Activated CD8-positive, alpha-beta memory T cell treated with anti-CD3 and anti-CD28 coated beads, Interleukin-2, amount 10 ng/mL, durations not matched to agents 7 days and 5 days (primary cell): ENCODE results near the gene PFKP. TPM values are rescaled to one million over a fixed set of nuclear protein-coding genes. Genes with fewer than 3 reads are reported as not detected.

ENCODE experiments used
- ATAC-seq: fragments of 150-1000 bp; cut with Tn5 transposase; one replicate; pipeline ENCODE4 v1.10.0; 2021; ENCODE audit warnings: moderate library complexity
- CTCF ChIA-PET: fragments of 350-600 bp; sonication (Branson Sonifier 250); formaldehyde crosslinking; loops from one replicate; lab custom pipeline; 2021; ENCODE audit warnings: antibody characterized with exemption; lab: Charles Lee
- DNase-seq: peaks from one replicate; pipeline ENCODE4 v3.0.0-alpha.2; 2020
- H3K27ac Mint-ChIP-seq: one replicate; pipeline ENCODE4 v1.8.0; 2021; ENCODE audit warnings: mild to moderate bottlenecking, mixed read lengths
- H3K27me3 Mint-ChIP-seq: one replicate; pipeline ENCODE4 v1.8.0; 2021; ENCODE audit warnings: mixed read lengths
- H3K36me3 Mint-ChIP-seq: one replicate; pipeline ENCODE4 v1.8.0; 2021; ENCODE audit warnings: mild to moderate bottlenecking, mixed read lengths
- H3K4me1 Mint-ChIP-seq: one replicate; pipeline ENCODE4 v1.8.0; 2021; ENCODE audit warnings: mixed read lengths
- H3K4me3 Mint-ChIP-seq: one replicate; pipeline ENCODE4 v1.8.0; 2021; ENCODE audit warnings: mild to moderate bottlenecking, moderate library complexity, mixed read lengths
- H3K9me3 Mint-ChIP-seq: one replicate; pipeline ENCODE4 v1.8.0; 2022; ENCODE audit warnings: low read depth, mixed read lengths
- total RNA-seq, 2 experiments: library from RNA; stranded (reverse); gene quantifications; one replicate each; pipeline ENCODE4 v1.2.3, GENCODE V29; 2021

Gene PFKP
- total RNA-seq, 2 experiments from 2014 or later = 230 to 262 TPM

DNA sequence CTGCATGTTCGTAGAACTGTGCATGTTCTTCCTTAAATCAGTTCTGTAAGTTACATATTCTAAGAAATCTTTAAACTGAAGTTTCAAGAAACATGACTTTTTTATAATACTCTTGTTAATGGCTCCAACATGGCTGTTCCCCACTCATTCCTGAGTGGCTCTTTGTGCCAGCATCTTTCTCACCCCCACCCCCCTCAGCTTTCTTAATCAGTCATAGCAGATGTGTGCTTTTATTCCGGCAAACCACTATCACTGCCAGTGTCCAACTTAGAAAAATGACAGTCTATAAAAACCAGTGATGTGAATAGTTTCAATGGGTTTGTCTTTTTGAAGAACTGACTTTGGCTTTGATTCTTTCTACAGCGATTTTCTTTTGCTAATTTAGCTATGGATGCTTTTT is 67.7 kb downstream of the PFKP start:
- no peaks in the 10 kb centered on the region for H3K27me3 Mint-ChIP-seq
- CTCF ChIA-PET = no interaction called here
- H3K36me3 Mint-ChIP-seq = peaks cover 57% of the 10 kb centered on the region

DNA sequence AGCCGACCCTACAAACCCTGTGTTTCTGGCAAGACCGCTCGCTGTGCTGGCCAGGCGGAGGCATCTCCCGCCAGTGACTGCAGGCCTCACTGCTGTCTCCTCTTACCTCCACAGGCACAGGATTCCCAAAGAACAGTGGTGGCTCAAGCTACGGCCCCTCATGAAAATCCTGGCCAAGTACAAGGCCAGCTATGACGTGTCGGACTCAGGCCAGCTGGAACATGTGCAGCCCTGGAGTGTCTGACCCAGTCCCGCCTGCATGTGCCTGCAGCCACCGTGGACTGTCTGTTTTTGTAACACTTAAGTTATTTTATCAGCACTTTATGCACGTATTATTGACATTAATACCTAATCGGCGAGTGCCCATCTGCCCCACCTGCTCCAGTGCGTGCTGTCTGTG is 69.0 kb downstream of the PFKP start:
- Mint-ChIP-seq H3K27ac (no peak overlapping the region), H3K27me3 (no peaks in the 10 kb centered on the region), H3K4me3 (no peak overlapping the region), H3K36me3 (peaks cover 57% of the 10 kb centered on the region), H3K9me3 (no peaks in the 10 kb centered on the region), H3K4me1 (peaks cover 2% of the 10 kb centered on the region)
- CTCF ChIA-PET = interaction anchor here (0.6 kb wide), 1 partner anchor 15 kb away, joined by 3 read pairs; no protein-coding TSS in a partner anchor
- ATAC-seq (no peak), DNase-seq (no peak)

More for the DNA sequence above, 67.7 kb downstream of the PFKP start:
- no peak for DNase-seq
- Mint-ChIP-seq H3K4me1 (peaks cover 2% of the 10 kb centered on the region), H3K4me3 (no peak overlapping the region), H3K27ac (no peak overlapping the region), H3K9me3 (no peaks in the 10 kb centered on the region)
- ATAC-seq = no peak

DNA sequence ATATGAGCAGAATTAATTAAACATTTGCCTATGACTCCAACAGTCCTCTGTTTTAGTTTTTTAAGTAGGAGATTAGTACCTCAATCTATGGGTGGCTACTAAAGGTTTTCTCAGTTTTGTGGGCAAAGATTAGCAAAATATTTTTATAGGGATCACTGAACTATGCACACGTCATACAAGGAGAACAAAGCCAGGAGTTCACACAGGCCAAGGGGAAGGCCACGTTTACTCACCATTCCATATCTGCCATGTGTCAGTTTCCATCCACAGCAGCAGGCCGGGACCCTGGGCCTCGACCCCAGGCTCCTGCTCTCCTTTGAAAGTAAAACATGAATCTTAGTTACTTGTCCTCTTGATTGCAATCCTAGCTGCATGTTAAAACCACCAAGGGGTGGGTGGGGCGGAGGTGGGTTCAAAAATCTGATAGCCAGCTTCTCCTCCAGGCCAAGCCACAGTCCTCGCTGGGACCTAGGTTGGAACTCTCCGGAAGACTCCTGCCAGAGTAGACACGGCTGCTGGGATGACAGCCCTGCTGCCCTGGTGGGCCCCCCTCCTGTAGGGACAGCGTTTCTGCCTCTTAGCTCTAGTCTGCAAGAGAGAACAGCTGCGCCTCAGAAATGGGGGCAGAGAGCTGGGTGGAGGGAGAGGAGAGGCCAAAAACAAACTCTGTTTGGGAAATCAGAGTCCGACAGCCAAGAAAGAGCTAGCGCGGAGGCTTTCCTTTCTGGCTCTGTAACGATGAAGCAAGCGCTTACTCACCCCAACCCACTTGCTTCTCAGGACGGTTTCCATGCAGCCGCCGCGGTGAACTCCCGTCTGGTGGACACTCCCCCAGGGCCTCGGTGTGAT is 69.6 kb downstream of the PFKP start:
- Mint-ChIP-seq H3K9me3 (no peaks in the 10 kb centered on the region), H3K36me3 (peaks cover 55% of the 10 kb centered on the region), H3K4me1 (peaks cover 2% of the 10 kb centered on the region), H3K4me3 (no peak overlapping the region), H3K27ac (no peak overlapping the region), H3K27me3 (no peaks in the 10 kb centered on the region)
- CTCF ChIA-PET = interaction anchor here (0.6 kb wide), 1 partner anchor 16 kb away, joined by 3 read pairs; no protein-coding TSS in a partner anchor
- ATAC-seq = no peak
- DNase-seq = no peak

DNA sequence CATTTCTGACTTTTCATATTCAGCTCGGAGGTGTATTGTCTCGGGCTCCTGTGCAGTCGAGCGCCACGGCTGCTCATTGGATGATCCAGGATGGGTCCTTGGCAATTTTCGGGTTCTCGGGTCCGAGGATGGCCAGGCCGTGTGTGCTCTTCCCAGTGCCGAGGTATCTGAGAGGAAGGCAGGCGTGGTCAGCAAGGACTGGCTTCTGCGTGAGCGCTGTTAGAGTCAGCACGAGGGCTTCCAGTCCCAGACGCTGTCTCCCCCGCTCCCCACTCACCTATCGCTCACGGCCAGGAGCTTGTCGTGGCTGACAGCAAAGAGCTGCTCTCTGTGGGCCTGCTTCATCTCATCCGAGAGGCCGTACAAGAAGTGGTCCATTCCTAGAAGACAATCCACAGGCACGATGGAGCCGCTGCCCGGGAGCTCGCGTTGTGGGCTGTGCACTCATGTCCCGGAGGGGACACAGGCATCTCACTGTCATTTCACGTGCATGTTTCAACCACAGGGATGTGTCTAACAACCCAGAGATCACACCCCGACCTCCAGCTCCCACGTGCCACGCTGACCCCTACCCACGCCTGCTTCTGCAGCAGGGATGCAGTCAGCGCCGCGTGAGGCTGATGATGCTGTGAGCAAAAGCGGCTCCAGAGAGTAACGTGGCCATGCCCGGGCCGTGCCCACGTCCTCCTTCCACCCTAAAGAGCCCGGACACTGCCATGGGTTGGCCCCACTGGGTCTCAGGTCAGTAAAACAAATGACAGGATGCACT is 70.8 kb downstream of the PFKP start:
- H3K4me1 Mint-ChIP-seq = no peaks in the 10 kb centered on the region
- no peak for DNase-seq
- no peak overlapping the region for H3K27ac Mint-ChIP-seq
- ATAC-seq = no peak
- CTCF ChIA-PET = no interaction called here
- no peak overlapping the region for H3K4me3 Mint-ChIP-seq
- H3K27me3 Mint-ChIP-seq = no peaks in the 10 kb centered on the region
- H3K36me3 Mint-ChIP-seq = peaks cover 50% of the 10 kb centered on the region
- no peaks in the 10 kb centered on the region for H3K9me3 Mint-ChIP-seq

DNA sequence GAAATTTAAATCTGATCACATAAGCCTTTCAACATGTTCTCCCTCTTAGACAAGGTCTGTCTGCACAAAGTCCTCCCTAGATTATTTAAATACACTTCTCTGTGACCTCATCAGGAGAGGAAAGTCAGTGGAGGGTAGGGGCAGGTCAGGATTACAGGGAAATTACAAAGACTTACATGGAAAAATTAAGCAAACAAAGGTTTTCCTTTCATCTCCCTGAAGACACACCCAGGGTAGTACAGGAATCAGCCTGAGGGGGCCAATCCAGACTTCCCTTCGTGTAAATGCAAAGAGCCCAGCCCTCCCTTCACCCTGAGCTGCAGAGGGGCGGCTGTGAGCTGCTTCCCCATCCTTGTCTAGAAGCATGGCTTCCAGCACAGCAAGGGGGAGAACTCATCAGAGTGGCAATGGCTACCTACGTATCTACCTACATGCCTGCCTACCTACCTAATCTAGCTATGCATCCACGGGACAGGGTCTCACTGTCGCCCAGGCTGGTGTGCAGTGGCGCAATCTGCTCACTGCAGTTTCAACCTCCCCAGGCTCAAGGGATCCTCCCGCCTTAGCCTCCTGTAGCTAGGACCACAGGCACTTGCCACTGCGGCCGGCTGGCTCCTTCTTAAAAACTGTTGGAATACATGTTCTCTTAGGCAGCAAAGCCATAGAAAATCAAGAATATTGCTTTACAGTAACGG is 72.0 kb downstream of the PFKP start:
- Mint-ChIP-seq H3K27ac (no peak overlapping the region), H3K9me3 (no peaks in the 10 kb centered on the region), H3K27me3 (no peaks in the 10 kb centered on the region), H3K36me3 (peaks cover 54% of the 10 kb centered on the region), H3K4me3 (no peak overlapping the region), H3K4me1 (no peaks in the 10 kb centered on the region)
- DNase-seq (no peak), ATAC-seq (no peak)
- CTCF ChIA-PET = no interaction called here

DNA sequence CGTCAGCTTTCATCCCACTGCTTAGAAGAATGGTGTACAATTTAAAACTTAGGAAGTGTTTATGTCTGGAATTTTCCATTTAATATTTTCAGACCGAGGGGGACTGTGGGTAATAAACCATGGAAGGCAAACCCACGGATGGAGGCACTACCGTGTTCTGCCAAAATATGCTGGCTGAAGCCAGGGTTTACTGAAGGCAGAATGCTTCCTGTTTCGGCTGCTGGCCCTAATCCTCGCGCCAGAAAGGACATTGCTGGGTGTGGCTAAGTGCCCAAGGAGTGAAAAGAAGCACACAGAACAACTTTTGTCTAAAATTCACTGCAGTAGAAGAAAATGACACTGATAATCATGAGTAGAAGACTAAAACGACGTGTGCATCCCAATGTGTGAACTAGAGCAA is 72.9 kb downstream of the PFKP start:
- CTCF ChIA-PET = no interaction called here
- Mint-ChIP-seq H3K9me3 (no peaks in the 10 kb centered on the region), H3K4me3 (no peak overlapping the region), H3K36me3 (peaks cover 51% of the 10 kb centered on the region), H3K27me3 (no peaks in the 10 kb centered on the region), H3K4me1 (no peaks in the 10 kb centered on the region), H3K27ac (no peak overlapping the region)
- ATAC-seq = no peak
- no peak for DNase-seq

DNA sequence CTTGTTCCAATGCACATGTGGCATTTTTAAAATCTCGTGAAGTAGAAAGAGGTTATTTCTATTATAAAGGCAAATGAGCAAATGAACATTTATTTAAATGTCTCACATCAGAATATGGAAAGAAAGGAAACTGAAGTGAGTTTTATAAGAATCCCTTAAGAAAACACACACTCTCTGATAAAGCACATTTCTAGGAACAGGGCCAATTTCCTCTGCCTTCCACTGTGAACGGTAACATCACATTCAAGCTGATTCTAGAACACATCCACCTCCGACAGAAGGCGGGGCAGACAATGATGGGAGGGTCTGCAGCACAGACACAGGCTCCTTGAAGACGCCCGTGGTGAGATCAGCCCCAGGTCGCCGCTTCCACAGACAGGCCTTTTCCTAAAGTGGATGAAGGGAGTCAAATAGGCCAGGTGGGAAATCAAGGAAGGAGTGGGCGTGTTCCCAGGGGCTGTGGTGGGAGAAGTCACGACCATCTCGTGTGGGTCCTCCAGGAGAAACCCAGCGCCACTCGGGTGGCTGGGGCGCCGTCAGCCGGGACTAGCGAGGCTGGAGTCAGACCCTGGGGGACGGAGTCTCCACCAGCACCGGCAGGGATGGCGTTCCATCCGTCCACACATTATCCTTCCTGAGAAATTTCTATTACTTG is 74.1 kb downstream of the PFKP start:
- Mint-ChIP-seq H3K9me3 (no peaks in the 10 kb centered on the region), H3K4me3 (no peak overlapping the region), H3K36me3 (peaks cover 51% of the 10 kb centered on the region), H3K27me3 (no peaks in the 10 kb centered on the region), H3K4me1 (no peaks in the 10 kb centered on the region), H3K27ac (no peak overlapping the region)
- DNase-seq (no peak), ATAC-seq (no peak)
- CTCF ChIA-PET = no interaction called here

DNA sequence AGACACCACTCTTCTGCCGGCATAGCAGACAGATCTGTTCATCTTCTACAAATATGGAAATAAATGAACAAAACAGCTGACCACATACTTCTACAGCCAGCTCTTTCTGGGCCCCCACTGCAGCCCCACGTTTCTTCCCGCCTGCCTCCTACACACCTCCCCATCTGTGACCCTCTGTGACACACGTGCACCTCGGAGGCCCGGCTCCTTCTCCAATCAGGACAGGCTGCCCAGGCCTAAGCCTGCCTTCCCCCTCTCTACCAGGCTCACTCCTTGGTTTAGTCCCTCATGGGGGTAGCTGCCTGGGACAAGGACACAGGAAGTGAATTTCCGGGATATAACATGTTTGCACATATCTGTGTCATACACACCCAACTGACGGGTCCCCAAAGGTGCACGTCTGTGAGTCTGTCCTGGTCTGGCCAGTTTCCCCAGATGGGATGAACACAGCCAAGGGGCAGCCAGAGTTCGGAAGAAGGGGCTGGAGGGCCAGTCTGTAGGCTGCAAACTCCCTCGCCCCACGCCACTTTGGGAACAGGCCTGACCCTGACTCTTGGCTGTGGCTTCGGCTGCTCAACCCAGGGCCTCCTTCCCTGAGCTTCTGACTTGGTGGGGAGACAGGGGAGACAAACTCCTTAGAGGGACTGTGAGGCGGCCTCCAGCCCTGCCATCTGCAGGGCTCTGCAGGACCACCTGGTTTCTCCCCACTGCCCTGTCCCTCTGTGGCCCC is 75.0 kb downstream of the PFKP start:
- Mint-ChIP-seq H3K27me3 (no peaks in the 10 kb centered on the region), H3K4me3 (no peak overlapping the region), H3K4me1 (no peaks in the 10 kb centered on the region), H3K36me3 (peaks cover 49% of the 10 kb centered on the region), H3K9me3 (no peaks in the 10 kb centered on the region), H3K27ac (peak overlapping the region; percentile 31)
- no peak for DNase-seq
- CTCF ChIA-PET = no interaction called here
- ATAC-seq = no peak

DNA sequence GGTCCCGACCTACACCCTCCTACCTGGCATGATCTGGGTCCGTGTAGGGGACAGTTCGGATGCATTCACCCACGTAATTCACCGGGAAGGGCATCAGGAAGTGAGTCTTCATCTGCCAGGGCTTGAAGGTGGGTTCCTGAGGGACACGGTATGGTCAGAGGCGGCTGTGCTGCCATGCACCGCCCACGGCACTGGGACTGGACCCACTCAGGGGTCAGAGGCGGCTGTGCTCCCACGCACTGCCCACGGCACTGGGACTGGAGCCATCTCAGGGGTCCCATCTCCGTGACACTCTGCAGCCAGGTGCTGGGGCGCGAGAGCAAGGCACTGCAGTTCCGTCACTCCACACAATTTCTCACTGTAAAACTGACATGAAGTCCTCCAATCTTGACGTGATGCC is 76.0 kb downstream of the PFKP start:
- Mint-ChIP-seq H3K4me1 (no peaks in the 10 kb centered on the region), H3K9me3 (no peaks in the 10 kb centered on the region), H3K27ac (no peak overlapping the region), H3K36me3 (peaks cover 48% of the 10 kb centered on the region), H3K27me3 (no peaks in the 10 kb centered on the region), H3K4me3 (no peak overlapping the region)
- no peak for DNase-seq
- no peak for ATAC-seq
- CTCF ChIA-PET = no interaction called here

DNA sequence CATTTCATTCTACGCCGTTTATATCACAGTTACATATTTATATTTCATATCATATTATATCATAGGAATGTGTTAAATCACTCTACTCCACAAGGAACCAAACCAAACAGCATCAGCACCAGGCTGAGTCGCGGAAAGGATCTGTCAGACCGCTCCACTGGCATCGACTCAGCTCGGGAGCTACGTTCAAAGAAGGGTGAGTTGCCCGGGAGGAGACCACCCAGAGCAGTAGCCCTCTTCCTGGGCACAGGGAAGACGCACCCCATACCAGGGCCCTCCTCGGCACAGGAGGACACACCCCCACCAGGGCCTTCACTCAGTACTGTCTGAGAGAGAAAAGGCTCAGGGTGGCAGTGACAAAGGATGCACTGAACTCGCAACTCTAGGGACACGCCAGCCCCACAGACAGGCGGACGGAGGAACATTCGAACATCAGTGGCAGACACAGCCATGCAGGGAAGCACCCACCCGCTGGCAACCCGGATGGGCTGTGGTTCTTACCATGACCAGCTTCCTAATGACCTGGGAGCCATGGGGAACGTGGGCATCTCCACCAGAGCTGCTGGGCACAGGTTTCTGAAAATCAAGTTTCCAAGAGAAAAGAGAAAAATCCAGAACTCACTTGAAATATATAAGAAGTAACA is 76.6 kb downstream of the PFKP start:
- peaks cover 42% of the 10 kb centered on the region for H3K36me3 Mint-ChIP-seq

DNA sequence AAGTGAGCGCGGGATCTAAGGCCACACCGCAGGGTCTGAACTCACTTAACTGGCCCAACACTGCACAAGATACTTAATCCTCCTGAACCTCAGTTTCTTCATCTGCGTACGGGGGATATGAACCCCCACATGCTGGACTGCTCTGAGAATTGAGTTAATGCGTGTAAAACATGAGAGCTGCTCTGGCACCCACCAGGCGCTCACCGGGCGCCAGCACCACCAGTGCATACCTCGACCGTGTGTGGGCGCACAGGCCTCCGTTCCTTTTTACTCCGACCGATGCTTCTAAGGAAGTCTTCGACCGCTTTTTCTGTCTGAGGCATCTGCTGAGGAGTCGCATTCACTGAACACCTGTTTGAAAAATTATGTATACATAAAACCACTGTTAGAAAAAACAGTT is 78.0 kb downstream of the PFKP start:
- Mint-ChIP-seq H3K9me3 (no peaks in the 10 kb centered on the region), H3K36me3 (peaks cover 44% of the 10 kb centered on the region), H3K4me1 (no peaks in the 10 kb centered on the region), H3K27ac (no peak overlapping the region), H3K4me3 (no peak overlapping the region), H3K27me3 (no peaks in the 10 kb centered on the region)
- no peak for ATAC-seq
- CTCF ChIA-PET = no interaction called here
- no peak for DNase-seq

More for the DNA sequence above, 76.6 kb downstream of the PFKP start:
- Mint-ChIP-seq H3K4me3 (no peak overlapping the region), H3K4me1 (no peaks in the 10 kb centered on the region), H3K9me3 (no peaks in the 10 kb centered on the region), H3K27ac (no peak overlapping the region), H3K27me3 (no peaks in the 10 kb centered on the region)
- DNase-seq = no peak
- no peak for ATAC-seq
- CTCF ChIA-PET = no interaction called here

DNA sequence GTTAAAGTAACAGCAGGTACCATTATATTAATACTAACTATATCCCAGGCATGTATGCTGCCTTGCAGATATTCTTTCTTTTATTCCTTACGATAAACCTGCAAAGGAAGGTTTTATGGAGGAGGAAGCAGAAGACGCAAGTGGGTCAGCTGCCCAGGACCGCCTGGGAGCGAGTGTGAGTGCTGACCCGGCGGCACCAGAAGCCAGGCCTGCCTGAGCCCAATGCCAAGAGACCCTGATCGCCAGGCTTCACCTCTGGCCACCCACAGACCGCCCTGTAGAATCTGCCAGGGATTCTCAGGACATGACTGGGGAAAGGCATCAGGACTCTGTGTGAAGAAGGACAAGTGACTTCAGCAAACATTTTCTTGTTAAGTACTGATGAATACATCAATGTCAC is 78.9 kb downstream of the PFKP start:
- no peak overlapping the region for H3K27ac Mint-ChIP-seq
- no peaks in the 10 kb centered on the region for H3K27me3 Mint-ChIP-seq
- ATAC-seq = no peak
- H3K4me1 Mint-ChIP-seq = no peaks in the 10 kb centered on the region
- CTCF ChIA-PET = no interaction called here
- no peak for DNase-seq
- H3K9me3 Mint-ChIP-seq = no peaks in the 10 kb centered on the region
- H3K4me3 Mint-ChIP-seq = no peak overlapping the region
- H3K36me3 Mint-ChIP-seq = peaks cover 45% of the 10 kb centered on the region
